Activated naive CD8-positive, alpha-beta T cell treated with anti-CD3 and anti-CD28 coated beads, Interleukin-2, amount 50 U/mL, for 24 hours (primary cell): ENCODE data around the gene ASPG.

Source experiments
- ATAC-seq: fragments of 150-1000 bp; cut with Tn5 transposase; one replicate; pipeline ENCODE4 v1.10.0; 2021
- DNase-seq: peaks from one replicate; pipeline ENCODE4 v3.0.0; 2021
- H3K27ac Mint-ChIP-seq: one replicate; pipeline ENCODE4 v1.8.0; 2021; ENCODE audit warnings: mild to moderate bottlenecking, mixed read lengths
- H3K27me3 Mint-ChIP-seq: one replicate; pipeline ENCODE4 v1.8.0; 2021; ENCODE audit warnings: mixed read lengths
- H3K36me3 Mint-ChIP-seq: one replicate; pipeline ENCODE4 v1.8.0; 2021; ENCODE audit warnings: low read depth, mixed read lengths
- H3K4me1 Mint-ChIP-seq: one replicate; pipeline ENCODE4 v1.8.0; 2021; ENCODE audit warnings: mixed read lengths
- H3K4me3 Mint-ChIP-seq: one replicate; pipeline ENCODE4 v1.8.0; 2021; ENCODE audit warnings: mild to moderate bottlenecking, moderate library complexity, mixed read lengths
- H3K9me3 Mint-ChIP-seq: one replicate; pipeline ENCODE4 v1.8.0; 2021; ENCODE audit warnings: mixed read lengths

The ASPG gene

GRCh38 chr14:104084251-104085002 is 1.1 kb upstream of the ASPG start:
- no peak overlapping the region for H3K4me3 Mint-ChIP-seq
- no peaks in the 10 kb centered on the region for H3K36me3 Mint-ChIP-seq
- no peak overlapping the region for H3K27ac Mint-ChIP-seq
- H3K9me3 Mint-ChIP-seq: no peaks in the 10 kb centered on the region
- H3K4me1 Mint-ChIP-seq: peaks cover 2% of the 10 kb centered on the region
- H3K27me3 Mint-ChIP-seq: peaks cover 13% of the 10 kb centered on the region
- DNase-seq (no peak), ATAC-seq (no peak)

- Mint-ChIP-seq H3K4me3 (no peak overlapping the region), H3K9me3 (no peaks in the 10 kb centered on the region), H3K27me3 (peaks cover 13% of the 10 kb centered on the region), H3K4me1 (peaks cover 2% of the 10 kb centered on the region), H3K27ac (no peak overlapping the region), H3K36me3 (no peaks in the 10 kb centered on the region)
- no peak for ATAC-seq
- DNase-seq: no peak
These were observed 345 bp downstream of the ASPG start for GRCh38 chr14:104085889-104086201.

- ATAC-seq (no peak), DNase-seq (no peak)
- H3K4me1 Mint-ChIP-seq: peaks cover 2% of the 10 kb centered on the region
- no peaks in the 10 kb centered on the region for H3K9me3 Mint-ChIP-seq
- H3K4me3 Mint-ChIP-seq: no peak overlapping the region
- no peaks in the 10 kb centered on the region for H3K36me3 Mint-ChIP-seq
- peaks cover 13% of the 10 kb centered on the region for H3K27me3 Mint-ChIP-seq
- no peak overlapping the region for H3K27ac Mint-ChIP-seq
These were observed 735 bp downstream of the ASPG start for GRCh38 chr14:104086210-104086660.

- Mint-ChIP-seq H3K4me3 (no peak overlapping the region), H3K27ac (no peak overlapping the region), H3K9me3 (no peaks in the 10 kb centered on the region), H3K4me1 (peaks cover 2% of the 10 kb centered on the region), H3K27me3 (peaks cover 13% of the 10 kb centered on the region), H3K36me3 (no peaks in the 10 kb centered on the region)
- no peak for ATAC-seq
- no peak for DNase-seq
These were observed 1.4 kb downstream of the ASPG start for GRCh38 chr14:104086661-104087461.

- H3K27me3 Mint-ChIP-seq: peaks cover 13% of the 10 kb centered on the region
- no peak for ATAC-seq
These were observed 2.0 kb downstream of the ASPG start for GRCh38 chr14:104087505-104087904.

GRCh38 chr14:104087981-104088850 is 2.7 kb downstream of the ASPG start:
- Mint-ChIP-seq H3K4me3 (no peak overlapping the region), H3K4me1 (peaks cover 2% of the 10 kb centered on the region), H3K36me3 (no peaks in the 10 kb centered on the region), H3K27ac (no peak overlapping the region), H3K9me3 (no peaks in the 10 kb centered on the region), H3K27me3 (peaks cover 13% of the 10 kb centered on the region)
- no peak for DNase-seq
- no peak for ATAC-seq

More at GRCh38 chr14:104087505-104087904, 2.0 kb downstream of the ASPG start:
- no peak for DNase-seq
- H3K36me3 Mint-ChIP-seq: no peaks in the 10 kb centered on the region
- H3K4me1 Mint-ChIP-seq: peaks cover 2% of the 10 kb centered on the region
- no peaks in the 10 kb centered on the region for H3K9me3 Mint-ChIP-seq
- H3K4me3 Mint-ChIP-seq: no peak overlapping the region
- H3K27ac Mint-ChIP-seq: no peak overlapping the region

- Mint-ChIP-seq H3K4me3 (no peak overlapping the region), H3K27me3 (peaks cover 8% of the 10 kb centered on the region), H3K36me3 (no peaks in the 10 kb centered on the region), H3K9me3 (no peaks in the 10 kb centered on the region), H3K27ac (no peak overlapping the region), H3K4me1 (peaks cover 3% of the 10 kb centered on the region)
- ATAC-seq (no peak), DNase-seq (no peak)
These were observed 4.7 kb downstream of the ASPG start for GRCh38 chr14:104090071-104090748.

GRCh38 chr14:104091061-104091926 is 5.8 kb downstream of the ASPG start:
- Mint-ChIP-seq H3K27me3 (peaks cover 8% of the 10 kb centered on the region), H3K4me3 (no peak overlapping the region), H3K4me1 (peaks cover 3% of the 10 kb centered on the region), H3K27ac (no peak overlapping the region), H3K9me3 (no peaks in the 10 kb centered on the region), H3K36me3 (no peaks in the 10 kb centered on the region)
- DNase-seq (no peak), ATAC-seq (no peak)

- H3K9me3 Mint-ChIP-seq: no peaks in the 10 kb centered on the region
- no peaks in the 10 kb centered on the region for H3K27me3 Mint-ChIP-seq
- H3K36me3 Mint-ChIP-seq: no peaks in the 10 kb centered on the region
- no peak for ATAC-seq
- no peak overlapping the region for H3K4me3 Mint-ChIP-seq
- H3K4me1 Mint-ChIP-seq: peaks cover 3% of the 10 kb centered on the region
- no peak for DNase-seq
- no peak overlapping the region for H3K27ac Mint-ChIP-seq
These were observed 6.6 kb downstream of the ASPG start for GRCh38 chr14:104091927-104092771.

GRCh38 chr14:104092931-104093365 is 7.4 kb downstream of the ASPG start:
- H3K27me3 Mint-ChIP-seq: no peaks in the 10 kb centered on the region
- no peak overlapping the region for H3K4me3 Mint-ChIP-seq
- no peaks in the 10 kb centered on the region for H3K36me3 Mint-ChIP-seq
- H3K4me1 Mint-ChIP-seq: peaks cover 3% of the 10 kb centered on the region
- H3K27ac Mint-ChIP-seq: no peak overlapping the region
- DNase-seq (no peak), ATAC-seq (no peak)
- no peaks in the 10 kb centered on the region for H3K9me3 Mint-ChIP-seq

GRCh38 chr14:104093366-104094055 is 8.0 kb downstream of the ASPG start:
- peaks cover 3% of the 10 kb centered on the region for H3K4me1 Mint-ChIP-seq
- ATAC-seq: no peak
- H3K36me3 Mint-ChIP-seq: no peaks in the 10 kb centered on the region
- H3K9me3 Mint-ChIP-seq: no peaks in the 10 kb centered on the region
- DNase-seq: no peak
- H3K27me3 Mint-ChIP-seq: no peaks in the 10 kb centered on the region
- no peak overlapping the region for H3K27ac Mint-ChIP-seq
- H3K4me3 Mint-ChIP-seq: no peak overlapping the region

GRCh38 chr14:104094056-104094708 is 8.7 kb downstream of the ASPG start:
- no peaks in the 10 kb centered on the region for H3K36me3 Mint-ChIP-seq
- peaks cover 3% of the 10 kb centered on the region for H3K4me1 Mint-ChIP-seq
- no peak overlapping the region for H3K4me3 Mint-ChIP-seq
- no peak overlapping the region for H3K27ac Mint-ChIP-seq
- no peak for DNase-seq
- no peaks in the 10 kb centered on the region for H3K27me3 Mint-ChIP-seq
- no peak for ATAC-seq
- no peaks in the 10 kb centered on the region for H3K9me3 Mint-ChIP-seq
